ENCODE data around the gene TPM4. TPM values are rescaled to one million over a fixed set of nuclear protein-coding genes. Genes with fewer than 3 reads are reported as not detected.
A peak's percentile ranks its signal among the peaks of the same experiment; 100 is the strongest.

The TPM4 gene
- total RNA-seq, 1 donor from 2014 or later: 687 TPM

- Mint-ChIP-seq H3K36me3 (ENCODE audit: unreplicated experiment) (peaks cover 8% of the 10 kb centered on the region), H3K27me3 (ENCODE audit: unreplicated experiment) (no peaks in the 10 kb centered on the region), H3K4me1 (ENCODE audit: unreplicated experiment) (peaks cover 30% of the 10 kb centered on the region), H3K27ac (ENCODE audit: unreplicated experiment) (peak overlapping the region; percentile 87), H3K9me3 (ENCODE audit: unreplicated experiment) (no peaks in the 10 kb centered on the region), H3K4me3 (ENCODE audit: unreplicated experiment) (no peak overlapping the region)
- no peak for TF ChIP-seq CTCF (IDR thresholded peaks at IDR 0.05)
- no peak for DNase-seq (ENCODE audit: extremely low spot score, unreplicated experiment)
These were observed 2.3 kb upstream of the TPM4 start for GRCh38 chr19:16073988-16074387.

- H3K4me1 Mint-ChIP-seq (ENCODE audit: unreplicated experiment): peaks cover 37% of the 10 kb centered on the region
- no peaks in the 10 kb centered on the region for H3K9me3 Mint-ChIP-seq (ENCODE audit: unreplicated experiment)
These were observed 1.6 kb upstream of the TPM4 start for GRCh38 chr19:16074488-16075365.

GRCh38 chr19:16075430-16076153, 703 bp upstream of the TPM4 start:
- Mint-ChIP-seq H3K36me3 (ENCODE audit: unreplicated experiment) (peaks cover 8% of the 10 kb centered on the region), H3K9me3 (ENCODE audit: unreplicated experiment) (no peaks in the 10 kb centered on the region), H3K27me3 (ENCODE audit: unreplicated experiment) (no peaks in the 10 kb centered on the region), H3K4me1 (ENCODE audit: unreplicated experiment) (peaks cover 45% of the 10 kb centered on the region), H3K27ac (ENCODE audit: unreplicated experiment) (peak overlapping the region; percentile 89), H3K4me3 (ENCODE audit: unreplicated experiment) (peak overlapping the region; percentile 74)
- DNase-seq (ENCODE audit: extremely low spot score, unreplicated experiment): no peak
- TF ChIP-seq CTCF (IDR thresholded peaks at IDR 0.05): no peak

More at GRCh38 chr19:16074488-16075365, 1.6 kb upstream of the TPM4 start:
- no peak overlapping the region for H3K4me3 Mint-ChIP-seq (ENCODE audit: unreplicated experiment)
- H3K36me3 Mint-ChIP-seq (ENCODE audit: unreplicated experiment): peaks cover 8% of the 10 kb centered on the region
- TF ChIP-seq CTCF (IDR thresholded peaks at IDR 0.05): no peak
- peak overlapping the region; percentile 89 for H3K27ac Mint-ChIP-seq (ENCODE audit: unreplicated experiment)
- DNase-seq (ENCODE audit: extremely low spot score, unreplicated experiment): no peak
- no peaks in the 10 kb centered on the region for H3K27me3 Mint-ChIP-seq (ENCODE audit: unreplicated experiment)

- Mint-ChIP-seq H3K27me3 (ENCODE audit: unreplicated experiment) (no peaks in the 10 kb centered on the region), H3K27ac (ENCODE audit: unreplicated experiment) (peak overlapping the region; percentile 98), H3K4me3 (ENCODE audit: unreplicated experiment) (peak overlapping the region; percentile 90), H3K9me3 (ENCODE audit: unreplicated experiment) (no peaks in the 10 kb centered on the region), H3K4me1 (ENCODE audit: unreplicated experiment) (peaks cover 50% of the 10 kb centered on the region), H3K36me3 (ENCODE audit: unreplicated experiment) (peaks cover 15% of the 10 kb centered on the region)
- DNase-seq (ENCODE audit: extremely low spot score, unreplicated experiment): no peak
- TF ChIP-seq CTCF (IDR thresholded peaks at IDR 0.05): no peak
These were observed 790 bp downstream of the TPM4 start for GRCh38 chr19:16076958-16077611.

All from osteocyte (in vitro differentiated cells).